Measurements from ENCODE around the gene DDN. TPM values are rescaled to one million over a fixed set of nuclear protein-coding genes. Genes with fewer than 3 reads are reported as not detected.

The DDN gene
- total and polyA plus RNA-seq, 10 of the 15 experiments (the other 5 are each of a cell fraction or from before 2014, with no cell fraction given) = 0.10 to 13.4 (median 3.7) TPM

DNA sequence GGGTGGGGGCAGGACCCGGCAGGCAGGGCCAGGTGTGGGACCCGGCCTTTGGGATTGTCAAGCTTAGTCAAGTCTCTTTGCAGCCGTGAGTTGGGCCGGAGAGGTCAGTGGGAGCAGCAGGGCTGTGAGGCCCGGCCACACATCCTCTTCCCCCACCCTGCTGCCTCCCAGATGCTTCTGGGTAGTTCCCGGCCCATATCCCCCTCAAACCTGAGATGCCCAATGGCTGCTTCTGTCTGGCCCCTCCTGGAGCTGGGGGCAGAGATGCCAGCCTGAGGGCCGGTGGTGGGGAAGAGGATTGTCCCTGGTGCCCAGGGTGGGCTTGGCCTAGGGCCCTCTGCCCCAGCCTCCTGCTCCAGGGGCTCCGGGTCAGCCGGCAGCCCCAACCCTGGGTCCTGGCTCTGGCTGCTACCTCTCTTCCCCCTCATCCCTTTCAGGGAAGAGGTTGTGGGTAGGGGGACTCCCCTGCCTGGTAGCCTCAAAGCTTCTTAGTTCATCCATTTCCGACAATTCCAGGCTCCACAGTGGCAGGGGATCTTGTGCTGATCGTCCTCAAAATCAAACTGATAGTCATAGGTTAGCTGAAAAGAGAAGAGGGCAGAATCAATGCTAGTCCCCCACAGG is 22.2 kb upstream of the DDN start (continued):
- TF ChIP-seq, protein P1, sequence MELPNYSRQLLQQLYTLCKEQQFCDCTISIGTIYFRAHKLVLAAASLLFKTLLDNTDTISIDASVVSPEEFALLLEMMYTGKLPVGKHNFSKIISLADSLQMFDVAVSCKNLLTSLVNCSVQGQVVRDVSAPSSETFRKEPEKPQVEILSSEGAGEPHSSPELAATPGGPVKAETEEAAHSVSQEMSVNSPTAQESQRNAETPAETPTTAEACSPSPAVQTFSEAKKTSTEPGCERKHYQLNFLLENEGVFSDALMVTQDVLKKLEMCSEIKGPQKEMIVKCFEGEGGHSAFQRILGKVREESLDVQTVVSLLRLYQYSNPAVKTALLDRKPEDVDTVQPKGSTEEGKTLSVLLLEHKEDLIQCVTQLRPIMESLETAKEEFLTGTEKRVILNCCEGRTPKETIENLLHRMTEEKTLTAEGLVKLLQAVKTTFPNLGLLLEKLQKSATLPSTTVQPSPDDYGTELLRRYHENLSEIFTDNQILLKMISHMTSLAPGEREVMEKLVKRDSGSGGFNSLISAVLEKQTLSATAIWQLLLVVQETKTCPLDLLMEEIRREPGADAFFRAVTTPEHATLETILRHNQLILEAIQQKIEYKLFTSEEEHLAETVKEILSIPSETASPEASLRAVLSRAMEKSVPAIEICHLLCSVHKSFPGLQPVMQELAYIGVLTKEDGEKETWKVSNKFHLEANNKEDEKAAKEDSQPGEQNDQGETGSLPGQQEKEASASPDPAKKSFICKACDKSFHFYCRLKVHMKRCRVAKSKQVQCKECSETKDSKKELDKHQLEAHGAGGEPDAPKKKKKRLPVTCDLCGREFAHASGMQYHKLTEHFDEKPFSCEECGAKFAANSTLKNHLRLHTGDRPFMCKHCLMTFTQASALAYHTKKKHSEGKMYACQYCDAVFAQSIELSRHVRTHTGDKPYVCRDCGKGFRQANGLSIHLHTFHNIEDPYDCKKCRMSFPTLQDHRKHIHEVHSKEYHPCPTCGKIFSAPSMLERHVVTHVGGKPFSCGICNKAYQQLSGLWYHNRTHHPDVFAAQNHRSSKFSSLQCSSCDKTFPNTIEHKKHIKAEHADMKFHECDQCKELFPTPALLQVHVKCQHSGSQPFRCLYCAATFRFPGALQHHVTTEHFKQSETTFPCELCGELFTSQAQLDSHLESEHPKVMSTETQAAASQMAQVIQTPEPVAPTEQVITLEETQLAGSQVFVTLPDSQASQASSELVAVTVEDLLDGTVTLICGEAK (IDR thresholded peaks at IDR 0.05; ENCODE audit: borderline replicate concordance) = no peak
- TF ChIP-seq NFXL1 (IDR thresholded peaks at IDR 0.05; ENCODE audit: borderline replicate concordance) (no peak), YBX1 (IDR thresholded peaks at IDR 0.05) (no peak)
- TF ChIP-seq, protein P2, sequence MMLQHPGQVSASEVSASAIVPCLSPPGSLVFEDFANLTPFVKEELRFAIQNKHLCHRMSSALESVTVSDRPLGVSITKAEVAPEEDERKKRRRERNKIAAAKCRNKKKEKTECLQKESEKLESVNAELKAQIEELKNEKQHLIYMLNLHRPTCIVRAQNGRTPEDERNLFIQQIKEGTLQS (IDR thresholded peaks at IDR 0.05; ENCODE audit: borderline replicate concordance, extremely low read depth, low read depth, low read length) = no peak
- TF ChIP-seq, protein P3, sequence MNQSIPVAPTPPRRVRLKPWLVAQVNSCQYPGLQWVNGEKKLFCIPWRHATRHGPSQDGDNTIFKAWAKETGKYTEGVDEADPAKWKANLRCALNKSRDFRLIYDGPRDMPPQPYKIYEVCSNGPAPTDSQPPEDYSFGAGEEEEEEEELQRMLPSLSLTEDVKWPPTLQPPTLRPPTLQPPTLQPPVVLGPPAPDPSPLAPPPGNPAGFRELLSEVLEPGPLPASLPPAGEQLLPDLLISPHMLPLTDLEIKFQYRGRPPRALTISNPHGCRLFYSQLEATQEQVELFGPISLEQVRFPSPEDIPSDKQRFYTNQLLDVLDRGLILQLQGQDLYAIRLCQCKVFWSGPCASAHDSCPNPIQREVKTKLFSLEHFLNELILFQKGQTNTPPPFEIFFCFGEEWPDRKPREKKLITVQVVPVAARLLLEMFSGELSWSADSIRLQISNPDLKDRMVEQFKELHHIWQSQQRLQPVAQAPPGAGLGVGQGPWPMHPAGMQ (IDR thresholded peaks at IDR 0.05; ENCODE audit: borderline replicate concordance) = no peak

Measured in GM12878 (cell line).